ENCODE measurements around the gene CFAP20DC.
A peak's percentile ranks its signal among the peaks of the same experiment; 100 is the strongest.

The CFAP20DC gene

GRCh38 chr3:58948018-58948417 lies 101.8 kb downstream of the CFAP20DC start:
- Histone ChIP-seq H3F3A (ENCODE audit: insufficient read depth, low read length) (no peaks in the 10 kb centered on the region), H3K9ac (ENCODE audit: low read length) (no peak overlapping the region), H3K79me2 (ENCODE audit: low read length) (no peaks in the 10 kb centered on the region), H3K4me1 (ENCODE audit: low read length) (no peaks in the 10 kb centered on the region), H3K27me3 (replicated peaks; ENCODE audit: insufficient read depth, low read length) (no peaks in the 10 kb centered on the region), H4K20me1 (ENCODE audit: insufficient read depth, low read length) (no peaks in the 10 kb centered on the region), H3K4me3 (ENCODE audit: low read length) (no peak overlapping the region), H3K36me3 (replicated peaks; ENCODE audit: insufficient read depth, low read length) (no peaks in the 10 kb centered on the region), H2AFZ (ENCODE audit: low read length) (no peak overlapping the region), H3K9me2 (replicated peaks; ENCODE audit: insufficient read depth, low read length) (no peaks in the 10 kb centered on the region), H3K9me3 (replicated peaks; ENCODE audit: insufficient read depth, low read length) (no peaks in the 10 kb centered on the region), H3K27ac (ENCODE audit: low read length) (no peak overlapping the region), H3K4me2 (ENCODE audit: low read depth, low read length) (no peak overlapping the region)
- peak; percentile 23 for DNase-seq
- no peak for TF ChIP-seq CTCF (IDR thresholded peaks at IDR 0.05; ENCODE audit: low read length)

GRCh38 chr3:58946875-58947274 lies 103.0 kb downstream of the CFAP20DC start:
- Histone ChIP-seq H4K20me1 (ENCODE audit: insufficient read depth, low read length) (no peaks in the 10 kb centered on the region), H2AFZ (ENCODE audit: low read length) (no peak overlapping the region), H3K4me1 (ENCODE audit: low read length) (no peaks in the 10 kb centered on the region), H3K27ac (ENCODE audit: low read length) (no peak overlapping the region), H3K4me2 (ENCODE audit: low read depth, low read length) (no peak overlapping the region), H3K36me3 (replicated peaks; ENCODE audit: insufficient read depth, low read length) (no peaks in the 10 kb centered on the region), H3K27me3 (replicated peaks; ENCODE audit: insufficient read depth, low read length) (no peaks in the 10 kb centered on the region), H3K79me2 (ENCODE audit: low read length) (no peaks in the 10 kb centered on the region), H3K4me3 (ENCODE audit: low read length) (no peak overlapping the region), H3F3A (ENCODE audit: insufficient read depth, low read length) (no peaks in the 10 kb centered on the region), H3K9me3 (replicated peaks; ENCODE audit: insufficient read depth, low read length) (no peaks in the 10 kb centered on the region), H3K9me2 (replicated peaks; ENCODE audit: insufficient read depth, low read length) (no peaks in the 10 kb centered on the region), H3K9ac (ENCODE audit: low read length) (no peak overlapping the region)
- TF ChIP-seq EZH2phosphoT487 (IDR thresholded peaks at IDR 0.05; ENCODE audit: low read length): no peak
- TF ChIP-seq CTCF (IDR thresholded peaks at IDR 0.05; ENCODE audit: low read length): no peak
- no peak for TF ChIP-seq EZH2 (optimal IDR thresholded peaks at IDR 0.05; ENCODE audit: low read depth, low read length)
- DNase-seq: no peak

- Histone ChIP-seq H3K27me3 (replicated peaks; ENCODE audit: insufficient read depth, low read length) (no peaks in the 10 kb centered on the region), H3K9me2 (replicated peaks; ENCODE audit: insufficient read depth, low read length) (no peaks in the 10 kb centered on the region), H3F3A (ENCODE audit: insufficient read depth, low read length) (no peaks in the 10 kb centered on the region), H3K4me3 (ENCODE audit: low read length) (no peak overlapping the region), H3K4me1 (ENCODE audit: low read length) (no peaks in the 10 kb centered on the region), H4K20me1 (ENCODE audit: insufficient read depth, low read length) (no peaks in the 10 kb centered on the region), H3K79me2 (ENCODE audit: low read length) (no peaks in the 10 kb centered on the region), H3K27ac (ENCODE audit: low read length) (no peak overlapping the region), H3K36me3 (replicated peaks; ENCODE audit: insufficient read depth, low read length) (no peaks in the 10 kb centered on the region), H3K9me3 (replicated peaks; ENCODE audit: insufficient read depth, low read length) (no peaks in the 10 kb centered on the region), H3K4me2 (ENCODE audit: low read depth, low read length) (no peak overlapping the region), H2AFZ (ENCODE audit: low read length) (no peak overlapping the region), H3K9ac (ENCODE audit: low read length) (no peak overlapping the region)
- no peak for DNase-seq
- TF ChIP-seq EZH2 (optimal IDR thresholded peaks at IDR 0.05; ENCODE audit: low read depth, low read length) (no peak), CTCF (IDR thresholded peaks at IDR 0.05; ENCODE audit: low read length) (no peak), EZH2phosphoT487 (IDR thresholded peaks at IDR 0.05; ENCODE audit: low read length) (no peak)
These were observed 111.8 kb downstream of the CFAP20DC start for GRCh38 chr3:58938057-58938456.
